Immature natural killer cell (primary cell): ENCODE measurements around the gene PROS1. TPM values are rescaled to one million over a fixed set of nuclear protein-coding genes. Genes with fewer than 3 reads are reported as not detected.
"Not testable (repeated sequence)": the region's sequence is repeated elsewhere in the genome, so short reads cannot be mapped to it uniquely, and the experiment has no call there.

Experiments used
- DNase-seq, 3 donors: peaks; one replicate each; pipeline ENCODE4 v3.0.0; 2022; ENCODE audit warnings: mixed read lengths in 1 of 3
- H3K27ac Mint-ChIP-seq, 6 donors: one replicate each; pipeline ENCODE4 v1.8.0; 2020; ENCODE audit warnings: mixed read lengths in 6 of 6, mild to moderate bottlenecking in 5 of 6, inconsistent platforms in 4 of 6, moderate library complexity in 3 of 6
- H3K27me3 Mint-ChIP-seq, 3 donors: one replicate each; pipeline ENCODE4 v1.8.0; 2020 to 2021; ENCODE audit warnings: low read depth in 3 of 3, mild to moderate bottlenecking in 3 of 3, mixed read lengths in 3 of 3, moderate library complexity in 3 of 3, inconsistent platforms in 1 of 3
- H3K36me3 Mint-ChIP-seq, 3 donors: one replicate each; pipeline ENCODE4 v1.8.0; 2020; ENCODE audit warnings: mixed read lengths in 3 of 3, inconsistent platforms in 2 of 3, mild to moderate bottlenecking in 2 of 3
- H3K4me1 Mint-ChIP-seq, 2 donors: one replicate each; pipeline ENCODE4 v1.8.0; 2020; ENCODE audit warnings: inconsistent platforms in 2 of 2, mild to moderate bottlenecking in 2 of 2, mixed read lengths in 2 of 2, moderate library complexity in 1 of 2
- H3K4me3 Mint-ChIP-seq, 5 donors: one replicate each; pipeline ENCODE4 v1.8.0; 2020; ENCODE audit warnings: mild to moderate bottlenecking in 5 of 5, mixed read lengths in 5 of 5, inconsistent platforms in 3 of 5, moderate library complexity in 3 of 5
- H3K9me3 Mint-ChIP-seq, 6 donors: one replicate each; pipeline ENCODE4 v1.8.0; 2020; ENCODE audit warnings: mild to moderate bottlenecking in 6 of 6, mixed read lengths in 6 of 6, inconsistent platforms in 4 of 6, moderate library complexity in 3 of 6
- polyA plus RNA-seq, 3 donors: library from polyadenylated mRNA; unstranded; fragments of 300-500 nt; fragmentation: Illumina TruSeq; gene quantifications; one replicate each; pipeline ENCODE4 v1.2.3, GENCODE V29; 2021

Gene PROS1
- polyA plus RNA-seq, 3 donors from 2014 or later, result 0.93 TPM; not detected in 2

GRCh38 chr3:93906245-93906644 is 67.5 kb downstream of the PROS1 start:
- Mint-ChIP-seq H3K4me1 (no peaks in the 10 kb centered on the region), H3K36me3 (no peaks in the 10 kb centered on the region), H3K27ac (no peak overlapping the region), H3K9me3 (peaks cover 0 to 11% (median 1%) of the 10 kb centered on the region in 6 donors), H3K4me3 (no peak overlapping the region), H3K27me3 (no peaks in the 10 kb centered on the region)
- DNase-seq, result no peak

GRCh38 chr3:93904568-93904967 is 69.1 kb downstream of the PROS1 start:
- Mint-ChIP-seq H3K27me3 (no peaks in the 10 kb centered on the region), H3K36me3 (no peaks in the 10 kb centered on the region), H3K4me1 (no peaks in the 10 kb centered on the region), H3K4me3 (no peak overlapping the region), H3K27ac (no peak overlapping the region), H3K9me3 (peaks cover 0 to 11% (median 1%) of the 10 kb centered on the region in 6 donors)
- DNase-seq, result no peak

- not testable (repeated sequence) for DNase-seq, H3K4me3 Mint-ChIP-seq, H3K4me1 Mint-ChIP-seq, H3K36me3 Mint-ChIP-seq, H3K27ac Mint-ChIP-seq, H3K27me3 Mint-ChIP-seq
- H3K9me3 Mint-ChIP-seq, result peaks cover 4 to 31% (median 12%) of the 10 kb centered on the region in 6 donors
These were observed 95.3 kb downstream of the PROS1 start for GRCh38 chr3:93878250-93879017.

- H3K36me3 Mint-ChIP-seq, DNase-seq, H3K4me3 Mint-ChIP-seq, H3K4me1 Mint-ChIP-seq, H3K27me3 Mint-ChIP-seq, H3K27ac Mint-ChIP-seq: not testable (repeated sequence)
- peaks cover 4 to 28% (median 10%) of the 10 kb centered on the region in 6 donors for H3K9me3 Mint-ChIP-seq
These were observed 96.3 kb downstream of the PROS1 start for GRCh38 chr3:93877427-93877826.

GRCh38 chr3:93873412-93873811 is 100.3 kb downstream of the PROS1 start:
- H3K4me1 Mint-ChIP-seq, H3K4me3 Mint-ChIP-seq, DNase-seq, H3K36me3 Mint-ChIP-seq, H3K27me3 Mint-ChIP-seq, H3K27ac Mint-ChIP-seq: not testable (repeated sequence)
- H3K9me3 Mint-ChIP-seq, result peaks cover 5 to 34% (median 8%) of the 10 kb centered on the region in 6 donors

- peaks cover 0 to 1% (median 0%) of the 10 kb centered on the region in 3 donors for H3K27me3 Mint-ChIP-seq
- peaks cover 4 to 20% (median 7%) of the 10 kb centered on the region in 6 donors for H3K9me3 Mint-ChIP-seq
- peaks cover 0 to 4% (median 0%) of the 10 kb centered on the region in 3 donors for H3K36me3 Mint-ChIP-seq
- no peak for DNase-seq
- no peaks in the 10 kb centered on the region for H3K4me1 Mint-ChIP-seq
- no peak overlapping the region for H3K27ac Mint-ChIP-seq
- no peak overlapping the region for H3K4me3 Mint-ChIP-seq
These were observed 106.3 kb downstream of the PROS1 start for GRCh38 chr3:93867425-93867824.

GRCh38 chr3:93861017-93861416 is 112.7 kb downstream of the PROS1 start:
- Mint-ChIP-seq H3K4me1 (no peaks in the 10 kb centered on the region), H3K4me3 (no peak overlapping the region), H3K9me3 (peaks cover 4 to 12% (median 8%) of the 10 kb centered on the region in 6 donors)

GRCh38 chr3:93855401-93855800 is 118.3 kb downstream of the PROS1 start:
- Mint-ChIP-seq H3K27me3 (peaks cover 0 to 3% (median 0%) of the 10 kb centered on the region in 3 donors), H3K4me1 (no peaks in the 10 kb centered on the region), H3K27ac (no peak overlapping the region), H3K4me3 (no peak overlapping the region), H3K36me3 (peaks cover 0 to 5% (median 3%) of the 10 kb centered on the region in 3 donors), H3K9me3 (peaks cover 10 to 17% (median 13%) of the 10 kb centered on the region in 6 donors)
- no peak for DNase-seq

More at GRCh38 chr3:93861017-93861416, 112.7 kb downstream of the PROS1 start:
- Mint-ChIP-seq H3K36me3 (no peaks in the 10 kb centered on the region), H3K27me3 (no peaks in the 10 kb centered on the region), H3K27ac (no peak overlapping the region)
- DNase-seq, result no peak

GRCh38 chr3:93852228-93852627 is 121.5 kb downstream of the PROS1 start:
- H3K9me3 Mint-ChIP-seq, result peaks cover 4 to 22% (median 14%) of the 10 kb centered on the region in 6 donors
- H3K27me3 Mint-ChIP-seq, H3K27ac Mint-ChIP-seq, H3K36me3 Mint-ChIP-seq, DNase-seq, H3K4me1 Mint-ChIP-seq, H3K4me3 Mint-ChIP-seq: not testable (repeated sequence)

- no peaks in the 10 kb centered on the region for H3K36me3 Mint-ChIP-seq
- no peak for DNase-seq
- no peak overlapping the region for H3K27ac Mint-ChIP-seq
- H3K27me3 Mint-ChIP-seq, result no peaks in the 10 kb centered on the region
- H3K4me1 Mint-ChIP-seq, result peaks cover 0 to 3% of the 10 kb centered on the region in 2 donors
- peaks cover 0 to 4% (median under 1%) of the 10 kb centered on the region in 6 donors for H3K9me3 Mint-ChIP-seq
- H3K4me3 Mint-ChIP-seq, result no peak overlapping the region
These were observed 129.7 kb downstream of the PROS1 start for GRCh38 chr3:93843981-93844380.

- H3K9me3 Mint-ChIP-seq, DNase-seq, H3K27ac Mint-ChIP-seq, H3K4me1 Mint-ChIP-seq, H3K36me3 Mint-ChIP-seq, H3K27me3 Mint-ChIP-seq, H3K4me3 Mint-ChIP-seq: not testable (repeated sequence)
These were observed 134.5 kb downstream of the PROS1 start for GRCh38 chr3:93839193-93839592.

Other genes with a start within 250 kb of the PROS1 start
- 1 to 10 TPM; 4.3 to 6.5 (median 4.5) TPM for gene ARL13B, start 6.3 kb upstream of the PROS1 start, polyA plus RNA-seq
- under 1 TPM in 1 of 3 donors, not detected in 2; 0.49 TPM for gene STX19, start 54.7 kb upstream of the PROS1 start, polyA plus RNA-seq
- gene DHFR2, start 89.0 kb upstream of the PROS1 start, polyA plus RNA-seq, result 1 to 10 TPM; 1.8 to 9.3 (median 2.1) TPM
- 10 to 100 TPM; 12.1 to 16.1 (median 14.2) TPM for gene NSUN3, start 89.2 kb upstream of the PROS1 start, polyA plus RNA-seq